ENCODE measurements around the gene YBX2.

GRCh38 chr17:7304179-7304578 is 9.7 kb upstream of the YBX2 start:
- TF ChIP-seq POLR2A (IDR thresholded peaks at IDR 0.05) (no peak), CTCF (IDR thresholded peaks at IDR 0.05) (no peak), POLR2AphosphoS5 (IDR thresholded peaks at IDR 0.05) (no peak)

All from suprapubic skin (tissue), 4 donors.